Ramos (cell line): ENCODE data around the gene DCAF17.
"Not testable (repeated sequence)": the region's sequence is repeated elsewhere in the genome, so short reads cannot be mapped to it uniquely, and the experiment has no call there.

ENCODE experiments used
- in situ Hi-C: fragments of 300-500 bp; cut with MboI; formaldehyde crosslinking; loops from one replicate; pipeline ENCODE4 v1.14.3; 2022; ENCODE audit warnings: low sequenced_read_pairs; ENCODE audit not compliant: unreplicated experiment

DCAF17 gene

DNA sequence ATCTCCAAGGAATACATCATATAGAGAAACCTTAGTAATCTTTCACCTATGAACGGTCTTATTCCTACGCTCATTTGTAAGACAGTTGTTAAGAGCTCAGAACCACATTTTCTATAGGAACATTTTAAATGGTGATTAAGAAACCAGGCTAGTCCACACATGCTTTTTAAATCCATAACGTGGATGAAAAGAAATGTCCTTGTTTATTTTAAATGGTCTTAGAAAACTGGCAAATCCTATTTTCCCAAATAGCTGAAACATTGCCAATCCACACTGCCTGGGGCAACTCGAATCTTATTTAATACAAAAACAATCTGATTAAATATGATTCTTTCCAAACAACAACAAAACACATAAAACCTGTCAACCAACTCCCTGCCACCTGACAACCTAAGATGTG is 23.9 kb upstream of the DCAF17 start:
- in situ Hi-C loops, result no loop called here

DNA sequence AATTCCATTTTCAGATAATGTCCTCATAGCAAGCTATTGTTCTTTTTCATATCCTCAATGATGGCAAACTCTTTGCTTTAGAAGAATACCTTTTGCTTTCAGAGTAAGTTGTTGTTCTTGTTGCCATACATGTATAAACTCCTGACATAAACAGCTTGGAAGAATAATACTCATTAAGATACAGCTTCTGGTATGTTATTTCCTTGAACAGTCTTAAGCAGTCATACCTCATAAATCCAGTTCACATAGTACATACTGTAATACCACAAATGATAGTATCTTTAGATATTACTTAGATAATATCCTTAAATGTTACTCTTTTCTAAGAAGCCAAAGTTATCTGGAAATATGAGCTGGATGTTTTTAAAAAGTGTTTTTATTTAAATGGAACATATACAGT is 23.4 kb upstream of the DCAF17 start:
- in situ Hi-C loops, result no loop called here

DNA sequence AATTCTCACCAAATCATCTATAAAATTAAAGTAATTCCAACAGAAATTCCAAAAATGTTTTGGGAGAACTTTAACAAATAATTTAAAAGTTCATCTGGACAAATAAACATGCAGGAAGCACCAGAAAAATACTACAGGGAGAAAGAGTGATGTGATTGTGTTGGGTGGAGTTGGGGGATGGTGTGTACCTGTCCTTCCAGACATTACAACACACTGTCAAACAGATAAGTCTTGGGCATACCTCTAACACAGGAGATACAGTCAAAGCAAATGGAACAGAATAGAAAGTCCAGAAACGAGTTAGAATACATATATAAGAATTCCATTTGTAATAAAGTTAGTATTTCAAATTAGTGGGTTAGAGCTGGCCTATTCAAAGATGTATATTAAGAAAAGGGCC is 22.8 kb upstream of the DCAF17 start:
- in situ Hi-C loops, result no loop called here

DNA sequence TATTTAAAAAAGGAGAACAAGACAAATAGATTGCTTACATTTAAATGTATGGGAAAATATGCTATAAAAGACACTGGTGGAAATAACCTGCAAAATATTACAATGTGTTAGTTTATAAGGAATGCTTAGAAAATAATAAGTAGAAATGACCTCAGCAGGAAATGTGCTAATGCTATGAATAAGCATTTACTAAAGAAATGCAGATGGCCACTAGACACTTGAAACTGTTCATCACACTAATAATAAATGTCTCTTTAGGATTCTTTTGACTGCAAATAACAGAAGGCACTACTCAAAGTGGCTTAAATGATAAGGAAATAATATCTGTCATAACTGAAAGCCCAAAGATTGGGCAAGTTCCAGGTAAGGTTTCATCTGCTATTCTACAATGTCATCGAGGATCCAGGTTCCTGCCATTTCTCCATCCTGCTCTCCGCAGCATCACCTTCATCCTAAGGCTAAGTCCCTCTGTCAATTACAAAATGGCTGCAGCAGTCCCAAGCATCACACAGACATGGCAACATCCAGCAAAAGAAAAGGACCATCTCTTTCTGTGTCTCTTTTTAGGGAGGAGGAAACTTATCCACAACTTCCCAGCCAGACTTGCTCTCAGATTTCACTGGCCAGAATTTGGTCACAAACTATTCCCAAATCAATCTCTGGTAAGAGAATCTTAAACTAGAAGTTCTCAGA is 22.1 kb upstream of the DCAF17 start:
- in situ Hi-C loops, result no loop called here

DNA sequence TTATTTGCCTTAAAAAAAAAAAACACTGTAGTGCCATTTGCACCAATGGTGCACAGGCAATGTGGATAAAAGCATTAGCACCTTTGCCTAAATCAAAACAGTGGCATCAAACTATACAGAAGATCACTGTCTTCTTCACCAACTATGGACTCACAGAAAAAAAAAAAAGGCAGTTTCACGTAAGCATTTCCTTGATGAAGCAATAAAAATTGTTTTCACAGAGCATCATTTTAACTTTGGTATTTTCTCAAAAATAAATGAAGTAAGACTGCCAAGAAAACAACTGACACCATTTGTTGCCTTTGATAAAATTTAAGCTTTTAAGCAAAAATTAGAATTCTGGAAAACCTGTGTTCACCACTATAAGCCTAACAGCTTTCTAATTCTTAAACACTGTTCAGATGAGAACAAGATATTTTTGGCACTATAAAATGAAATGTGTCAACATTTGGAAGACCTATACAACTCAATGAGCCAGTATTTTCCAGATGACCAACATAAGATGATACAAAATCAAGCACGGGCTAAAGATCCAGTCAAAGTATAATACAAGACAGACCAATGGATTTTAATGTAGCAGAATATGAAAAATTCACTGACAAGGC is 21.4 kb upstream of the DCAF17 start:
- in situ Hi-C loops, result no loop called here

DNA sequence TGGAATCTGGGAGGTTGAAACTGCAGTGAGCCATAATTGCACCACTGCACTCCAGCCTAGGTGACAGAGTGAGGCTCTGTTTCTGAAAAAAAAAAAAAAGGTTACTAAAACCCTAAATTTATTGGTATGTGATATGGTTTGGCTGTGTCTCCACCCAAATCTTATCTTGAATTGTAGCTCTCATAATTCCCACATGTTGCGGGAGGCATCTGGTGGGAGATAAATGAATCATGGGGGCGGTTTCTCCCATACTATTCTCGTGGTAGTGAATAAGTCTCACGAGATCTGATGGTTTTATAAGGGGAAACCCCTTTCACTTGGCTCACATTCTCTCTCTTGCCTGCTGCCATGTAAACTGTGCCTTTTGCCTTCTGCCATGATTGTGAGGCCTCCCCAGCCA is 19.4 kb upstream of the DCAF17 start:
- in situ Hi-C loops, result not testable (repeated sequence)

DNA sequence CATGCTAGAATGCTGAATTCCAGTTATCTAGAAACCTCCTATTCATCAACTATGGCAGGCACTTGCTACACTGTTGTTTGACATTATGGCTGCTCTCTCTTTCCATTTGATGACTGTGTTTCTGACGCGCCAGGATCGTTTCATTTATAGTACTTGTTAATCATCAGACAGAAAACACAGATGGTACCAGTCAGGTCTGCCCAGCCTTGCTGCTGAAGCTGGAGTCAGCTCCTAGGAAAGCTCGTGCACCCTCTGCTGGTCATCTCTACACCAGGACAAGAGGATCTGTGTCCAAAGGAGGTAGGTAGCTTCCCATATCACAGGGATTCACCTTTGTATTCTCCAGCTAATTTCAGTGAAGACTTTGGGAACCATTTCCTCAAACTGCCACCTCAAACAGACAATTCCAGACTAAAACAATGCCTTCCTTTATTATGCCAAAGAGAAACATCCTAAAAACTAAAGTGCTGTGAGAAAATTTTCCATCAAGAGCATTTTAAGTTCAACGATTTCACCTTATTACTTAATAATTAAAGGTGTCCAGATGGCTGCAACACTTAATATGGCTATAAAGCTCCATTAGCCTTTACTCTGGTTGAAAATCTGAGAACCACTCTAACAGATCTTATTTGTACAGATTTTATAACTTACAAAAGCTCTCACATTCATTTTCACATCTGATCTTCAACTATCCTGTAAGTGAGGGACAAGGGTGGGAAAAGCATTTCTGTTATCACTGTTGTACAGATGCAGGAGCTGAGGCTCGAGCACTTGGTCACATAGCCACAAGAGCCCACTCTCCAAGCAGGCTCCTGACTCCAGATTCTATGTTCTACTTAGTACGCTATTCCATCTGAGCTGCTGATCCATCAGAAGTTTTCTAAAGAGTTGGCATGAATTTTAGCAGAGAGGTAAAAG is 17.8 kb upstream of the DCAF17 start:
- in situ Hi-C loops, result no loop called here

DNA sequence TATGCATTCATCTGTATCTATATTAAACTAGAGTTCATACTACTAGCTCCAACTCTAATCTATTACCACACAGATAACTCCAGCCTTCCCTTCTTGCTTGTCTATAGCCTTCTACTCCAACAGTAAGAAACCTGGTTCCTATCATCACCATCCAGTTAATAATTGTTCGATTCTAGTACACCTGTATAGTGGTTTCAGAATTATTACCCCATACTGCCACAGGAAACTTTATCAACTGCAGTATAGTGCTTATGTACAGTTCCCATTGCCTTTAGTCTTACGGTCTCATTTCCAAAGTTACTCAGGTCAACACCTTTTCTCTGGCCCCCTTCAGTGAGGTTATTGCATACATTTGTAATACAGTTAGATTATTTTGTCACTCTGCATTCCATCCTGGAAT is 14.7 kb upstream of the DCAF17 start:
- in situ Hi-C loops, result no loop called here

DNA sequence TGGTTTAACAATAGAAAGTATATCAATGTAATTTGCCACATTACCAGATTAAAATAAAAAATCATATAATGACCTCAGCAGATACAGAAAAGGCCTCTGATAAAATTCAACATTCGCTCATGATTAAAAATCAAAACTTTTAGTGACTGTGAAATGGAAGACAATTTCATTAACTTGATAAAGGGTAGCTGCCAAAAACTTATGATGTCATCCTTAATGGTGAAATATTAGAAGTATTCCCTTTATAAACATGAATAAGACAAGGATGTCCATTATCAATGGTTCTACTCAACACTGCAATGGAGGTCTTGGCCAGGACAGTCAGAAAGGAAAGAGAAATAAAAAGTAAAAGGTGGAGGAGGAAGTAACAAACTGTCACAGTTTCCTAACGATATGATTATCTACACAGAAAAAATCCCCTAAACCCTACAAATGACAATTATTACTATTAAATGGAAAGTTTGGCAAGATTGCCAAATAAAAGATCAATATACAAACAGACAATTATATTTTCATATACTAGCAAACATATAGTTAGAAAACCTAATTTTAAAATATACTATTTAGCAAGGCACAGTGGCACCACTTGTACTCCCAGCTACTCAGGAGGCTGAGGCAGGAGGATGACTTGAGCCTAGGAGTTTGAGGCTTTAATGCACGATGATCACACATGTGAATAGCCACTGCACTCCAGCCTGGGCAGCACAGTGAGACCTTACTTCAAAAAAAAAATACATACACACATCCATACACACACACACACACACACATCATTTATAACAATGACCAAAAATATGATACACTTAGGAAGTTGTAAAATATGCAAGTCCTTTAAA is 13.1 kb upstream of the DCAF17 start:
- in situ Hi-C loops, result loop anchor here (10.0 kb wide), 2 partner anchors 266 to 446 kb away; no protein-coding TSS in a partner anchor

DNA sequence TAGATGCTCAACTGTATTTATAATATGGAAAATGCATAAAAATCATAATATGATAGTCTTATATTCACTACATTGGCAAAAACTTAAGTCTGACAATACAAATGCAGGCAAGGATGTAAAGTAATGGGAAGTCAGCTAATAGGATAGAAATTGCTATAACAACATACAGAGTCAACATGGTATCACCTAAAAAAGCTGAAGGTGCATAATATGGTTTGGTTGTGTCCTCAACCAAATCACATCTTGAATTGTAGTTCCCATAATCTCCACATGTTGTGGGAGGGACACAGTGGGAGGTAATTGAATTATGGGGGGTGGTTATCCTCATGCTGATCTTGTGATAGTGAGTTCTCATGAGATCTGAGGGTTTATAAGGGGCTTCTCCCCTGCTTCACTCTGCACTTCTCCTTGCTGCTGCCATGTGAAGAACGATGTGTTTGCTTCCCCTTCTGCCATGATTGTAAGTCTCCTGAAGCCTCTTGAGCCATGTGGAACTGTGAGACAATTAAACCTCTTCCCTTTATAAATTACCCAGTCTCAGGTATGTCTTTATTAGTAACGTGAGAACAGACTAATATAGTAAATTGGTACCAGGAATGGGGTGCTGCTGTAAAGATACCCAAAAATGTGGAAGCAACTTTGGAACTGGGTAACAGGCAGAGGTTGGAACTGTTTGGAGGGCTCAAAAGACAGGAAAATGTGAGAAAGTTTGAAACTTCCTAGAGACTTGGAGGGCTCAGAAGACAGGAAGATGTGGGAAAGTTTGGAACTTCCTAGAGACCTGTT is 11.1 kb upstream of the DCAF17 start:
- in situ Hi-C loops, result loop anchor here (10.0 kb wide), 2 partner anchors 268 to 448 kb away; no protein-coding TSS in a partner anchor

DNA sequence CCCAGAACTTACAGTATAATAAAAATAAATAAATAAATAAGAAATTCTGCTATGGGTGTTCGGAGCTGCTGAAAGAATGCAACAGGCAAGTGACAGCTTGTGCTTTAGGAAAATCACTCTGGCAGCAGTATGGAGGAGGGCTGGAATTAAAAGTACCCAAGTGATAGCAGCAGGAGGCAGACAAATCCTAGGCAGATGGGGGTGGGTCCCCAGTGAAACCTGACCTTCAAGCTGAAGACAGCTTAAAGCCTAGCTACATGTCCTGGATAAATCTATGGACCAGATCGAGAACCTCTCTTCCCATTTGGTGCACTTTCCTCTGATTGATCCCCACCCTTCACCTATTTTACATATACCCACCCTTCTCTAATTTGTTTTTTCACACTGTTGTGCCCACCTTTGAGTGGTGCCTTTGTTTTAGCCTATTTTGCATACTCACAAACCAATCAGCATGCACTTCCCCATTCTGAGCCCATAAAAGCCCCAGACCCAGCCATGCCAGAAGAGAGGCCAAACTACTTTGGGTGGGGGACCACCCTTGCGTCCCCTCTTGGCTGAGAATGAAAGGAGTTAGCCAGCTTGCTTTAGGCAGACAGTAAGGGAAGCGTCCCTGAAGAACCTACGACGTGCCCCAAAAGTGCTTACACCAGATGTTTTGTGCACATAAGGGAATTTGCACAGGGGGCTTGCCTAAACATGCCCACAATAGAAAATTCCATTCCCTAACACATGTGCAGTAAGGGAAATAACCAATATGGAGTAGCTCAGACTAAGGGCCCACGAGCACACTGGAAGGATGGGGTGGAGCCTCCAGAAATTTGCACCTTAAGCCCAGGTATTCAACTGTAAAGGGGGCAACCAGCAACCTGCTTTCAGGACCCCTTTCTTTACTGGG is 3.3 kb upstream of the DCAF17 start:
- in situ Hi-C loops, result no loop called here

DNA sequence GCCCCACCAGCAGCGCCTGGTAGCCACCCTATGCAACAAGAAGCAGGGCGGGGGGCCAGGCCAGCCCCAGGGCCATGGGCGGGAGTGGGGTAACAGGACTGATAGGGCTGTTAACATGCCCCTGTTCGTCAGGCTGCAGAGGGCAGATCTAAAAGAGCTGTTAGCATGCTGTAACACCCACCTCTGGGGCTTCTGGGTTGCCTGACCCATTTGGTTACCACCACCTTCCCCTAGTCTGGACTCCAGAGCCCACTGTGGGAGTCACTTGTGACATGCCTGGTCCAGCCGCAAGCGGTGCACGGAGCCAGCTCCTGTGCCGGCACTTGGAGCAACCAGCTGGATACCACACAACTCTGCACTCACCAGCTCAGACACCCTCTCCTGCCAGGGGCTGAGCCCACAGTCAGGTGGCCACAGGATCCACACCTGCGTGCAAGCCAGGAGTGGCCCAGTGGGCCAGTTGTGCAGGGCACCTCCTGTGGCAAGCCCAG is 2.3 kb upstream of the DCAF17 start:
- in situ Hi-C loops, result no loop called here

DNA sequence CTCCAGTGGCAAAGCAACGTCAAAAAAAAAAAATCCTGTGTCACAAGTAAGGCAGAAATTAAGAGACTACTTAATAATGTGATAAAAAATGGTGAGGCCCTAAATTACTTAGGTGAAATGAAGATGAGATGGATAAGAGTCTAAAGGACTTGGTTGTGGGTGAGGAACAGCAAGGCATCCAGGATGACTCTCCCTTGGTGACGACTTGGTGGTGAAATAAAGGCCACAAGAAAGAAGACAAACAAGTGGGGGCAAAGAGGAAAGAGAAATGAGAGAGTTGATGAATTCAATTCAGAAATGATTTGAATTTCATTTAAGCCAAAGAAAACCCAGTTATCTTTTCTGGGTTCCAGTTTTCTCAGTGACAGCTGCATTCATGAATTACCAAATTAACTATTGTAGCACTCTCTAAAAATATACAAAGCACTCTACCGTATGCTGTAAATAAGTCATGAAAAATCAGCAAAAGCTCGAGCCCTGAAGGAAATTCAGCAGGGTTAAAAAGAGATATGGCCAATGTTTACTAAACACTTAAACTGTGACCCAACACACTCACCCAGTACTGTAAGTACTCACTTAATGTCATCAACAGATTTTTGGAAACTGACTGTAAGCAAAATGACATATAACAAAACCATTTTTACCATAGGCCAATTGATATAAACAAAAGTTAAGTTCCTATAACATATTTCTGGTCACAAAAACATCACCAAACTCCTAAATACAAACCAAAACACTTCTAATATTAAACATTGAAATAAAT is 1.6 kb upstream of the DCAF17 start:
- in situ Hi-C loops, result no loop called here

DNA sequence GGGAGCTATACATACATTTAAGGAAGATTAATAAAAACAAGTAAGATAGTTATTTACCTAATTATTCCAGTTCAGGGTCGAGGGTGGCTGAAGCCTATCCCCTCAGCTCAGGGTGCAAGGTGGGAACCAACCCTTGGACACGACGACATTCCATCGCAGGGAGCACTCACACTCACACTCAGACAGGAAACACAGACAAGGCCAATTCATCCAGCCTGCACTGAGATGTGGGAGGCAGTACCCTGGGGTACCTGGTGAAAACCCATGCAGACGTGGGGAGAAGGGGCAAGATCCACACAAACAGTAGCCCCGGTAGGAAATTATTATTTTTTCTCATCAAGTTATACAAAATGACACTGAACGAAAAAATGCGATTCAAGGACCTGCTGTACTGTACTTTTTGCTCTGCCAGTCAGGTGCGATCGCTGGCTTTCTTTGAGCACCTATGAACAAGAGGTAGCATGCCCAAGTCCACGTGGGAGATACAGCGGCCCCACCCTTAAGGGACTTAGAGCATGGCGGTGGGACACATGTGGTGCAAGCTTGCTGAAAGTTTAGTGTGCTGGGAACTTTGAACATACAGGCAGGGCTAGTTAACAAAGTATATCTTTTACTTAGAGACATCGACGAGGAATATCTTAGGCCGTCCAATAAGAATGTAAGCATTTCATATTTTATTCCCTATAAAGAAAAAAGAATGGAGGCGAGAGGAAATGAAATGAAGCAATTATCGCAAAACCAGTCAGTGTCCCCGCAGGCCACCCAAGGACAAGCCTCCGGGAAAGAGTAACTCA is 860 bp upstream of the DCAF17 start:
- in situ Hi-C loops, result no loop called here

DNA sequence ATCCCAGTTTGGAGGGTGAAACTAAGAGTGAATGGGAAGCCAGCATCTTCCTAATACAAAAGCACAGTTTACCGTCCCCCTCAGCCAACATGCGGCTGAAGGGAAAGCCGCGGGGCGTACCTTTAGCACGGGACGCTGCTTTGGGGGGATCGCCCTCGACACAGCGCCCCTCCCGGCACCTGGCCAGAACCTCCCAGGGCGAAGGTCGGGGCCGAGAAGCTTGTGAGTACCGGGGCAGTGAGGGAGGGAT is 338 bp upstream of the DCAF17 start, which contains the start of gene METTL8:
Gene METTL8, minus strand, starts transcription at position 228 of the 250 bp plus-strand sequence. CDS start 41,805 bp downstream, outside the sequence.
- in situ Hi-C loops, result no loop called here

DNA sequence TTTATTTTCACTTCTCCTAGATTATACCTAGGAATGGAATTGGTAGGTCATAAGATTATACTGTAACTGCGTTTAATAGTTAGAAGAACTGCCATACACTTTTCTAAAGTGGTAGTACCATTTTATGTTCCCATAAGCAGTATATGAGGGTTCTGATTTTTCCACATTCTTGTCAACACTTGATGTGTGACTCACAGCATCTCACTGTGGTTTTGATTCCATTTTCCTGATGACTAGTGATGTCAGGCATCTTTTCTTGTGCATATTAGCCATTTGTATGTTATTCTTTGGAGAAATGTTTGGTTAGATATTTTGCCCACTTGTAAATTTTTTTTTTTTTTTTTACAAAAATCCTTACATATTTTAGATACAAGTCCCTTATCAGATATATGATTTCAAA is 2.3 kb downstream of the DCAF17 start:
- in situ Hi-C loops, result no loop called here

DNA sequence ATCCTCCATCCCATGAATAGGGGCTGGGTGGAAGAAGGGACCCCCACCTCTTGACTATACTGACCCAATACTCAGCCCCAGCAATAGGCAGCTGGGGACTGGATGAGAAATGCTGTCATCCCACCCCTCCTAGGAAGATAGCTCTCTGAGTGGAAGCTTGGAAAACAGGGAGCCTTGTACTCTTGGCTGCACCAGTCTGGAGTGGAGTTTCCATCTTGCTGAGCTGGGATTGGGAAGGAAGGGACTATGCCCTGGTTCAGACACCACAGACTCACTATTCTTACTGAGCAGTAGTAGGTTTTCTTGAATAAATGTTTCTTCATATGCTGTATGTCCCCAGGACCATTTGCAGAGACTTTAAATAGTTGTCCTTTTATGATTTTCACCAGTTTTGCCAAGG is 7.4 kb downstream of the DCAF17 start:
- in situ Hi-C loops, result no loop called here
